ENCODE measurements around the gene APPBP2. TPM values are rescaled to one million over a fixed set of nuclear protein-coding genes. Genes with fewer than 3 reads are reported as not detected.

Gene APPBP2
- total RNA-seq, 1 experiment from 2014 or later = 25.3 TPM

GRCh38 chr17:60514053-60514452 lies 12.0 kb downstream of the APPBP2 start:
- BruUV-seq (replicated peaks) = no TSS peak
- Mint-ChIP-seq H3K4me1 (ENCODE audit: low read depth, unreplicated experiment) (peaks cover 5% of the 10 kb centered on the region), H3K27ac (ENCODE audit: unreplicated experiment) (no peak overlapping the region)

DNA sequence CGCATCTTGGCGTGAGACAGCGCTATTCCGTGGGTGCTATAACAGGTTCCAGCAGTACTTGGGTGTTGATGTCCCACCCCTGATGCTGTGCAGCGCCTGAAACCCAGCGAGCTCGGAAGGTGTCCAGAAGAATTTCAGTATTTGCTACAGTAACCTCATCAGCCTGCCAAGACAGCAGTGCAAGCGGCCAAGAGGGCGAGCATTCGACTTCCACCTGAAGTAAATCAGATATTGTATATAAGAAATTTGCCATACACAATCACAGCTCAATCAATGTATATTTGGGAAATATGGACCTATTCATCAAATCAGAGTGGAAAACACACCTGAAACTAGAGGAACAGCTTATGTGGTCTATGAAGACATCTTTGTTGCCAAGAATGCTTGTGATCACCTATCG lies 13.0 kb downstream of the APPBP2 start:
- no peaks in the 10 kb centered on the region for H3K27me3 Mint-ChIP-seq (ENCODE audit: insufficient read depth, unreplicated experiment)
- Histone ChIP-seq H3K27me3 (replicated peaks; ENCODE audit: control insufficient read depth, insufficient read depth, low read length) (no peaks in the 10 kb centered on the region), H3K4me1 (no peaks in the 10 kb centered on the region), H3K9me3 (no peaks in the 10 kb centered on the region), H3K4me3 (ENCODE audit: low read depth, low read length) (no peak overlapping the region), H3K36me3 (ENCODE audit: control insufficient read depth, insufficient read depth, low read length) (no peaks in the 10 kb centered on the region)
- peaks cover 5% of the 10 kb centered on the region for H3K4me1 Mint-ChIP-seq (ENCODE audit: low read depth, unreplicated experiment)
- peak overlapping the region; percentile 23 for H3K27ac Mint-ChIP-seq (ENCODE audit: unreplicated experiment)
- H3K36me3 Mint-ChIP-seq (ENCODE audit: insufficient read depth, unreplicated experiment) = peaks cover 55% of the 10 kb centered on the region
- CTCF ChIA-PET = no interaction called here
- no TSS peak for BruUV-seq (replicated peaks)
- no peak overlapping the region for H3K4me3 Mint-ChIP-seq (ENCODE audit: unreplicated experiment)
- POLR2A ChIA-PET = no interaction called here
- intact Hi-C loops (cut with micrococcal nuclease; ENCODE audit: unreplicated experiment) = no loop called here
- no peaks in the 10 kb centered on the region for H3K9me3 Mint-ChIP-seq (ENCODE audit: unreplicated experiment)
- TF ChIP-seq CTCF (IDR thresholded peaks at IDR 0.05; ENCODE audit: insufficient read depth in 1 of 2, low read depth in 1 of 2, low read length in 1 of 2, severe bottlenecking in 1 of 2, unreplicated experiment in 1 of 2) = no peak
- no peak for DNase-seq

More at GRCh38 chr17:60514053-60514452, 12.0 kb downstream of the APPBP2 start:
- H3K27me3 Mint-ChIP-seq (ENCODE audit: insufficient read depth, unreplicated experiment) = no peaks in the 10 kb centered on the region
- ChIA-PET POLR2A (no interaction called here), CTCF (no interaction called here)
- no peak for DNase-seq
- Histone ChIP-seq H3K4me1 (no peaks in the 10 kb centered on the region), H3K4me3 (ENCODE audit: low read depth, low read length) (no peak overlapping the region), H3K27me3 (replicated peaks; ENCODE audit: control insufficient read depth, insufficient read depth, low read length) (no peaks in the 10 kb centered on the region), H3K36me3 (ENCODE audit: control insufficient read depth, insufficient read depth, low read length) (no peaks in the 10 kb centered on the region), H3K9me3 (no peaks in the 10 kb centered on the region)
- H3K9me3 Mint-ChIP-seq (ENCODE audit: unreplicated experiment) = no peaks in the 10 kb centered on the region
- H3K36me3 Mint-ChIP-seq (ENCODE audit: insufficient read depth, unreplicated experiment) = peaks cover 62% of the 10 kb centered on the region
- TF ChIP-seq CTCF (IDR thresholded peaks at IDR 0.05; ENCODE audit: insufficient read depth in 1 of 2, low read depth in 1 of 2, low read length in 1 of 2, severe bottlenecking in 1 of 2, unreplicated experiment in 1 of 2) = no peak
- intact Hi-C loops (cut with micrococcal nuclease; ENCODE audit: unreplicated experiment) = no loop called here
- no peak overlapping the region for H3K4me3 Mint-ChIP-seq (ENCODE audit: unreplicated experiment)

GRCh38 chr17:60510723-60511122 lies 15.3 kb downstream of the APPBP2 start:
- no peak overlapping the region for H3K4me3 Mint-ChIP-seq (ENCODE audit: unreplicated experiment)
- no peaks in the 10 kb centered on the region for H3K9me3 Mint-ChIP-seq (ENCODE audit: unreplicated experiment)
- intact Hi-C loops (cut with micrococcal nuclease; ENCODE audit: unreplicated experiment) = no loop called here
- peaks cover 41% of the 10 kb centered on the region for H3K36me3 Mint-ChIP-seq (ENCODE audit: insufficient read depth, unreplicated experiment)
- no peak for DNase-seq
- peaks cover 5% of the 10 kb centered on the region for H3K4me1 Mint-ChIP-seq (ENCODE audit: low read depth, unreplicated experiment)
- POLR2A ChIA-PET = no interaction called here
- Histone ChIP-seq H3K4me1 (no peaks in the 10 kb centered on the region), H3K9me3 (no peaks in the 10 kb centered on the region), H3K4me3 (ENCODE audit: low read depth, low read length) (no peak overlapping the region), H3K36me3 (ENCODE audit: control insufficient read depth, insufficient read depth, low read length) (no peaks in the 10 kb centered on the region), H3K27me3 (replicated peaks; ENCODE audit: control insufficient read depth, insufficient read depth, low read length) (no peaks in the 10 kb centered on the region)
- no peak overlapping the region for H3K27ac Mint-ChIP-seq (ENCODE audit: unreplicated experiment)
- TF ChIP-seq CTCF (IDR thresholded peaks at IDR 0.05; ENCODE audit: insufficient read depth in 1 of 2, low read depth in 1 of 2, low read length in 1 of 2, severe bottlenecking in 1 of 2, unreplicated experiment in 1 of 2) = no peak
- H3K27me3 Mint-ChIP-seq (ENCODE audit: insufficient read depth, unreplicated experiment) = no peaks in the 10 kb centered on the region
- no TSS peak for BruUV-seq (replicated peaks)
- CTCF ChIA-PET = no interaction called here

Data from Caco-2 (cell line).